HS-5 (cell line): Measurements from ENCODE around the gene ZFAND2A.
A peak's percentile ranks its signal among the peaks of the same experiment; 100 is the strongest.
"Not testable (repeated sequence)": the region's sequence is repeated elsewhere in the genome, so short reads cannot be mapped to it uniquely, and the experiment has no call there.

Source experiments
- DNase-seq: peaks from one replicate; pipeline ENCODE4 v3.0.0-alpha.2; 2012; ENCODE audit warnings: low read depth

Gene ZFAND2A

DNA sequence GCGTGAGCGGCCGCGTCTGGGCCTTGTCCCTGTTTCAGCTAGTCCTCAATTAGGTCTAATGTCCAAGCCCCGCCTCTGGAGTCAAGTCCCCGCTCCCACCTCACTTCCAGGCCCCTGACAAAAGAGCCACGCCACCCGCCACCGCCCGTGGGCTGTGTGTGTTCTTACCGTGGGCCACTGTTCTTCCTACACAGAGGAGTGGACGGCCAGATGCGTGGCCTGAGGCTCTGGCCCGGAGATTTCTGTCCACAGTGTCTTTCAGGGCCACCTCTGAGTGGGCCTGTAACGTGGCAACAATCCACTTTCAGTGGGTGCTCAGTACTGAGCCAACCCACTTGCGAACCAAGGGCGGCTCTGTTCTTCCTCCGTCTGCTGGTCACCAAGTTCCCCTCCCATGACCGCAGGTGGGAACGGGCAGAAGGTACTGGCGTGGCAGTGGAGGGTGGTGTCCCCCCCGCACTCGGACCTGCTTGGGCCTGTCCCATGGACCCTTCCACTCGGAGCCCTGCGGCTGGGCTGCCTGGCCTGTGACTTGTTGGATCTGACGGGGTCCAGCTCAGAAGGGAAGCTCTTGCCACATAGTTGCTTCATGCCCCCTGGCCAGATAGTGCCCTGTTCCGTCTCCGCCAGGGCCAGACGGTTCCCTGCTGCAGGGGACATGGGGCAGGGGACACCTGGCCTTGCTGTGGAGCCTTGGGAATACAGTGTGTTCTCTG, 15.0 kb upstream of the ZFAND2A start:
- DNase-seq, result no peak

GRCh38 chr7:1174002-1174401, 14.0 kb upstream of the ZFAND2A start:
- no peak for DNase-seq

DNA sequence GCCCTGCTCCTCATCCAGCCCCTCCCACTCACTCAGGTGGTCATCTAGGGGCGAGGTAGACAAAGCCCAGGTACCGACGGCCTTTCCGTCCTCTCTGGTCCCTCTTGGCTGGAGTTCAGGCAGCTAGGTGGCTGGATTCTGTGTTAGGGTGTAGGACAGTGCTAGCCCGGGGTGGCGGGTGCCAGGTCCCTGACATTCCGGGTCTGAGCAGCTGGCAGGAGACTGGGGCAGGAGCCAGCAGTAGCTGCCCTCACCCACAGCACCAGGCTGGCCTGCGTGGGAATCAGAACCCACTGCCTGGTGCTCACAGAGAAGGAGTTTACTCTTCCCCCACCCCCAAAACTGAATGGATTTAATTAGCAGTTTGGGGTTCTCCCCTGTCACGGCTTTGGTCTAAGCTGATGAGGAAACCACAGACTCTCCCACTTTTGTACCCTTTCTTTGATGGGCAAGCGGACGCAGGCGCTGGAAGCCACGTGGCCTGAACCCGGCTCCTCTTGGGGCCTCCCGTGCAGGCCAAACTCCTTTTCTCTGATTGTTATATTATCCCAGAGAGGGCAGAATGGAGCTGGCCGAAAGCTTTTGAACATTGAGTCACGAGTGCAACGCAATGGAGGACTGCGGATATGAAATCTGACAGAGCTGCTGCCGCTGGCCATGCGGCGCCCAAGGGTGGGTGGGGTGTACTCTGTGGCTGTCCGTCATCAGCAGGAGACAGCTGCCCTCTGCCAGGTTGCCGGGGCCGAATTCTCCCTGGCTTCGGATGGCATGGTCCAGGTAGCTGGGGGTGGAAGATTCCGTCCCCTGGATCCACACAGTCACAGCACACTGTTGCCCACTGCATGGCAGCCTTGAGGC, 12.9 kb upstream of the ZFAND2A start:
- DNase-seq, result no peak

DNA sequence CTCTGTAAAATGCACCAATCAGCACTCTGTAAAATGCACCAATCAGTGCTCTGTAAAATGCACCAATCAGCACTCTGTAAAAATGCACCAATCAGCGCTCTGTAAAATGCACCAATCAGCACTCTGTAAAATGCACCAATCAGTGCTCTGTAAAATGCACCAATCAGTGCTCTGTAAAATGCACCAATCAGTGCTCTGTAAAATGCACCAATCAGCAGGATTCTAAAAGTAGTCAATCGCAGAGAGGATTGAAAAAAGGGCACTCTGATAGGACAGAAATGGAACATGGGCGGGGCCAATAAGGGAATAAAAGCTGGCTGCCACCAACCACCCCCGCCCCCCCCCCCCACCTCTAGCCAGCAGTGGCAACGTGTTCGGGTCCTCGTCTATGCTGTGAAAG, 11.5 kb upstream of the ZFAND2A start:
- not testable (repeated sequence) for DNase-seq

- no peak for DNase-seq
Measured at GRCh38 chr7:1170741-1171501, 10.9 kb upstream of the ZFAND2A start.

GRCh38 chr7:1169409-1170368, 9.7 kb upstream of the ZFAND2A start:
- DNase-seq, result no peak

- DNase-seq, result no peak
Measured at GRCh38 chr7:1168422-1168821, 8.4 kb upstream of the ZFAND2A start.

- DNase-seq, result no peak
Measured at GRCh38 chr7:1164436-1164835, 4.4 kb upstream of the ZFAND2A start.

GRCh38 chr7:1163121-1163520, 3.1 kb upstream of the ZFAND2A start:
- DNase-seq, result no peak

DNA sequence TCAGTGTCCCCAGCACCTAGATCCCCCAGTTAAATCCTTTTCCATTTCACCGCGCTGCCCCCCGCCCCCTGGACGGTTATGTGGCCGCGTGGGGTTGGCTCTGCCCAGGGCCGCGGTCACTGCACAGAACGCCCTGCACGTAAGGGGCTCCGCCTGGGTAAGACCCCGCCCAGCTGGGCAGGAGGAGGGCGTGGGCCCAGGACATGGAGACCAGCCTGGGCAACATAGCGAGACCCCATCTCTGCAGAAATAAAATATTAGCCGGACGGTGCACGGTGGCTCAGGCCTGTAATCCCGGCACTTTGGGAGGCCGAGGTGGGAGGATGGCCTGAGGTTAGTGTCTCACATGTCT, 650 bp upstream of the ZFAND2A start:
- no peak for DNase-seq

DNA sequence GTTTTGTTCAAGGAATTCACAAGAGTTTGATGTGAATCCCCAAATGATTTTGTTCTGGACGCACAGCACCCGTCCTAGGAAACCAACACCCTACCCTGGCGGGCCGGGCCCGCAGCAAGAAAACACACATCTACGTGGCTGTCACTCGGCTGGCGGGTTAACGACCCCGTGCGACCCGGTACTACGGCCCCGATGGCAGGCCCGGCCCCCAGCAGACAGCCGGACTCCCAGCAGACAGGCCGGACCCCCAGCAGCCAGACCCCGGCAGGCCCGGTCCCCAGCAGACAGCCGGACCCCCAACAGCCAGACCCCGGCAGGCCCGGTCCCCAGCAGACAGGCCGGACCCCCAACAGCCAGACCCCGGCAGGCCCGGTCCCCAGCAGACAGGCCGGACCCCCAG, 765 bp downstream of the ZFAND2A start:
- DNase-seq, result not testable (repeated sequence)

- DNase-seq, result no peak
Measured at GRCh38 chr7:1158203-1159126, 1.5 kb downstream of the ZFAND2A start.

GRCh38 chr7:1156782-1157535, 3.0 kb downstream of the ZFAND2A start:
- DNase-seq, result peak; percentile 36

GRCh38 chr7:1155818-1156781, 3.9 kb downstream of the ZFAND2A start:
- not testable (repeated sequence) for DNase-seq

DNA sequence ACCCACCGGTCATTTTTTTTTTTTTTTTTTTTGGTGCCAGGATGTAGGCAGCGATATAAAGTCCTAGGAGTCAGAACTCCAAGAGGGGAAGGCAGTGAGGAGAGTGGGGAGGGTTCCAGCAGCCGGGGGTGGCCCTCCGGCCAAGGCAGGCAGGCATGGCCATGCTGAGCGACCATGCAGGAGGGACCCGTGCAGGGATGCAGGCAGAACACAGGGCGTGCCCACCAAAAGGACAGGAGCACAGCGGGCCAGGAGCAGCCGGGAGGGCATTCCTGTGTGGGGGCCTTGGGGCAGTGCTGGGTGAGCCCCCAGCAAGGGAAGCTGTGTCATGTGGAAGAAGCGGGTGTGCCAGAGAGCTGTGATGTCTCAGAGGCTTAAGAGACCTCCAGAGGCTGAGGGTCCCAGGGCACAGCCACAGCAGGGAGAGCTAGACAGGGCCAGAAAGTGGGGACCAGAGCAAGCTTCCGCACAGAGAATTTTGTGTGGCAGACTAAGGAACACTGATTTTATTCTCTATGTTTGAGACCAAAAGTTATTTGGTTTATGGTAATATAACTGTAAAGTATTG, 5.7 kb downstream of the ZFAND2A start:
- DNase-seq, result no peak

DNA sequence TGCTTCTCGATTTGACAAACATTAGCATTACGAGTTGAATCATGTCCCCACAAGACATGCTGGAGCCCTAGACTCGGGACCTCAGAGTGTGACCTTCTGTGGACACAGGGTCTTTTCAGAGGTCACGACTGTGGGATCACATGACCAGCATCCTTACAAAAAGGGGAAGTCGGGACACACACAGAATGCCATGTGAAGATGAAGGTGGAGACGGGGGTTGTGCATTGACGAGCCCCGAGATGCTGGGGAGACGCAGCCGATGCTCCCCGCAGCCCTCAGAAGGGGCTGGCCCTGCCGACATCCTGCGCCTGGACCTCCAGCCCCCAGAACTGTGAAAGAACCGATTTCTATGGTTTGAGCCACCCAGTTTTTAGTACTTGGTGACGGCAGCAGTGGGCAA, 7.5 kb downstream of the ZFAND2A start:
- no peak for DNase-seq

- no peak for DNase-seq
Measured at GRCh38 chr7:1151653-1152425, 8.2 kb downstream of the ZFAND2A start.
